CD4-positive, alpha-beta T cell treated with Interferon alpha-2 for 1 hour (primary cell): Measurements from ENCODE around the gene PRTFDC1.
A peak's percentile ranks its signal among the peaks of the same experiment; 100 is the strongest.

Experiments
- DNase-seq, 2 donors: peaks; one replicate each; pipeline ENCODE4 v3.0.0-alpha.2; 2020 to 2022

Gene PRTFDC1

DNA sequence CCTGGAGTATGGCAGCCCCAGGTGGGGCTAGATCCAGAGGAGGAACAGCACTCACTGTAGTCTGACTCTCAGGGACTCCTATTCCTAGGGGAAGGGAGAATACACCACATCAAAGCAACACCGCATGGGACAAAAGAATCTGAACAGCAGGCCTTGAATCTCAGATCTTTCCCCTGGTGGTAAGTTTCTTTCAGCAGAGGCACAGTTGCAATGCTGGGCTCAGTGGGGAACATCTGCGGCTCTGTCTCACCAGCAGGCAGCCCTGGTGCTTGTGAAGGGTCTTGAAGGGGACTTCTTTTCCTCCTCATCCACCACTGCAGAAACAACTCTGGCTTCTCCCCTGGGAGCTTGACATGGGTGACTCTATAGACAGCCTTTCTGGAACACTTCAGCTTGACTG, 117.5 kb downstream of the PRTFDC1 start:
- no peak for DNase-seq

DNA sequence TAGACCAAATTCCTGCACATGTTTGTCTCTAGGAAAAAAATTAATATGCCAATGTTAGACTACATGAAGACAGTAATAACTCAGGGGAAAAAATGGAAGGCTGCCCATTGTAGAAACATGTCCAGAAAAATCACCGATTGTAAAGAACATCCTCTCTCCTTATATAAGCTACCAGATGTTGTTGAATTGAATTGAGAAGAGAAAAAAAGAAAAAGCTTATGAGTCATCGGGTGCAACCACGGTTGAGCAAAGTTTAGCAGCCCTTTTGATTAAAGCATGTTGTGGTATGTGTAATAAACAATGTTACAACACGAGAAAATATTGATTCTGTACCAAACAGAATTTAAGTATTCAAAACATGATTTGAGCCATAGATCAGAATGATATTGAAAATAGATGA, 126.4 kb downstream of the PRTFDC1 start:
- DNase-seq: peak in 1 of 2 donors; percentile 1

- DNase-seq: no peak
These were observed 126.9 kb downstream of the PRTFDC1 start for GRCh38 chr10:24825551-24825950.

DNA sequence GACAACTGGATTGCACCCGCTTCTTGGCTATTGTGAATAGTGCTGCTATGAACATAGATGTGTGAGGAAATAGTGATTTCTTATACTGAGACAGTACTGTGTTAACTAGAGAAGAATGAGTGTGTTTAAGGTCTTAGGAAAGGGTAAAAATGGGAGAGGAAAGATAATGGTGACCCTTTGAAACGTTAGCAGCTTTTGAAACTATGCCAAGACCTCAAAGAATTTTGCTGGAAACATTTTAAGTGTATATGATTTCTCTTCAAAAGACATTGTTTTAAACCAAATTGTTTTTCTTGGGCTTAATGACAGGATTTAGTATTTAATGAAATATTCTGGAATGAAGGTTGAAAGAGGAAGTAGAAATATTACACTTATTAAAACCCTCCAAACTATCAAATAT, 127.9 kb downstream of the PRTFDC1 start:
- no peak for DNase-seq

DNA sequence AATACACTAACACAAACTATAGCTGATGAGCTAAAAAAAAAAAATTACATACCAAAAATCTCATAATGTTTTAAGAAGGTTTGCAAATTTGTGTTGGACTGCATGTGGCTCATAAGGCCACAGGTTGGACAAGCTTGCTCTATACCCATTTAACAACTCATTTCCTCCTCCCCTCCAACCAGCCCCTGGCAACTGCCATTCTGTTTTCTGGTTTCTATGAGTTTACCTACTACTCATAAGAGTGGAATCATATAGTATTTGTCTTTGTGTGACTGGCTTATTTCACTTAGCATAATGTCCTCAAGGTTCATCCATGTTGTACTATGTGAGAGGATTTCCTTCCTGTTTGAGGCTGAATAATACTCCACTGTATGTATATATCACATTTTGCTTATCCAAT, 128.3 kb downstream of the PRTFDC1 start:
- DNase-seq: no peak

DNA sequence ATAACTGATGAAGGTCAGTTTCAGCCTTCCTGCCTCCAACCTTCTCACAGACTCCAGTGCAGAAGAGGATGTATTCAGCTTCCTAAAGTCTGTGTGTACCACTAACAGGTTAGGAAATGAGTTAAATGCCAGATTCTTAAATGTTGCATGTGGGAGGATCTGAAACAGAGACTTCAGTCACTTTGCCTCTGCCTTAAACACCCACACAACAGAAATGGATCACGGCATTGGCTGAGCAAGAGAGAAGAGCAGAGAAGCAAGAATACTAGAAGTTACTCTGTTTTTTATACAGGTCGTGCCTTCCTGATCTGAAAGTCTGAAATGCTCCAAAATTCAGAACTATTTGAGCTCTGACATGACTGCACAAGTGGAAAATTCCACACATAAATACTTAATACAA, 129.8 kb downstream of the PRTFDC1 start:
- DNase-seq: no peak

- no peak for DNase-seq
These were observed 130.4 kb downstream of the PRTFDC1 start for GRCh38 chr10:24821986-24822385.

GRCh38 chr10:24816868-24817396, 135.5 kb downstream of the PRTFDC1 start:
- no peak for DNase-seq

GRCh38 chr10:24814568-24815313, 137.7 kb downstream of the PRTFDC1 start:
- no peak for DNase-seq

- no peak for DNase-seq
These were observed 138.6 kb downstream of the PRTFDC1 start for GRCh38 chr10:24813856-24814255.

DNA sequence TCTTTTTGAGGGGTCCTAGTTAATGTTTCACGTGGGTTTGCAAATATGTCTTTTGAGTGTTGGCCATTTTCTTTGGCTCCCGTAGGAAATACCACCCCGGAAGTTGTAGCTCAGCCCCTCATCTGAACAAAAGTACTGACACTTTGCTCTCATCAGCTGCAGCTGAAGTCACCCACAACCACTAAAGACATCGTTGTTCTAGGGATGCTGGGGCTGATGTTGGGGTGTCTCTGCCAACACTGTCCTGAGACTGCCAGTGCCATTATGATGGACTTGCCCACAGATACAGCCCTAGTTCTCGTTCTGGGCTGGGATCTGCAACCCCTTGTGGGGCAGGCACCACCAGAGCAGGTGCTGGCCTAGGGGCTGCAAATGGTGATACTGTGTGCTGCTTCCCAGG, 146.1 kb downstream of the PRTFDC1 start:
- no peak for DNase-seq

- DNase-seq: no peak
These were observed 147.4 kb downstream of the PRTFDC1 start for GRCh38 chr10:24804956-24805355.

GRCh38 chr10:24804392-24804791, 148.0 kb downstream of the PRTFDC1 start:
- no peak for DNase-seq

DNA sequence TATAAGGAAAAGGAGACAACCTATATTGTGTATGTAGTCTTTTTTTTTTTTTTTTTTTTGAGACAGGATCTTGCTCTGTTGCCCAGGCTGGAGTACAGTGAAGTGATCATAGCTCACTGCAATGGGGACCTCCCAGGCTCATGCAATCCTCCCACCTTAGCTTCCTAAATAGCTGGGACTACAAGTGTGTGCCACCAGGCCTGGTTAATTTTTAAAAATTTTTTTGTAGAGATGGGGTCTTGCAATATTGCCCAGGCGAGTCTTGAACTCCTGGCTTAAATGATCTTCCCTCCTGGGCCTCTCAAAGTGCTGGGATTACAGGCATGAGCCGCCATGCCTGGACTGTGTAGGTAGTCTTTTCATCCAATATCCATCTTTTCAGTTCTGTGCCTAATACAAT, 150.0 kb downstream of the PRTFDC1 start:
- no peak for DNase-seq

GRCh38 chr10:24800861-24801260, 151.5 kb downstream of the PRTFDC1 start:
- no peak for DNase-seq
